SK-N-SH (cell line): Measurements from ENCODE around the gene NOS2. TPM values are rescaled to one million over a fixed set of nuclear protein-coding genes. Genes with fewer than 3 reads are reported as not detected.
"Not testable (repeated sequence)": the region's sequence is repeated elsewhere in the genome, so short reads cannot be mapped to it uniquely, and the experiment has no call there.

ENCODE experiments used
- CTCF ChIA-PET: fragments of 300-600, 350-600 bp; formaldehyde crosslinking; extraction: SDS; loops from one replicate; lab custom pipeline; 2021; lab: Yijun Ruan, JAX
- POLR2A ChIA-PET: fragments of 350-600 bp; sonication (Branson Sonifier 250); formaldehyde crosslinking; extraction: SDS; loops from one replicate; lab custom pipeline; 2020; ENCODE audit warnings: antibody characterized with exemption, inconsistent platforms; lab: Yijun Ruan, JAX
- DNase-seq: peaks from one replicate; pipeline ENCODE4 v3.0.0; 2012
- H2AFZ ChIP-seq: fragments of 200-600 bp; sonication (generic); 2 replicates; pipeline ENCODE4 v1.8.1; 2016; ENCODE audit warnings: antibody characterized with exemption, mild to moderate bottlenecking, low read depth
- H3F3A ChIP-seq: fragments of 200-600 bp; sonication (generic); replicated peaks from 2 replicates; pipeline ENCODE3; 2016; ENCODE audit warnings: antibody characterized with exemption, mild to moderate bottlenecking; ENCODE audit not compliant: insufficient read depth
- H3K27ac ChIP-seq, 2 experiments: fragments of 200-500 bp in 1 of 2; fragments of 200-600 bp in 1 of 2; sonication (Bioruptor generic) in 1 of 2; sonication (generic), shearing (Covaris generic) in 1 of 2; 2 replicates each; pipeline versions ENCODE4 v1.5.1 to v1.6.1; 2014 to 2016; ENCODE audit warnings: low read depth in 2 of 2, inconsistent platforms in 1 of 2, low read length in 1 of 2, mild to moderate bottlenecking in 1 of 2, mixed read lengths in 1 of 2
- H3K27me3 ChIP-seq: fragments of 200-600 bp; sonication (generic), shearing (Covaris generic); 2 replicates; pipeline ENCODE4 v1.6.1; 2016; ENCODE audit warnings: mixed run types; ENCODE audit not compliant: insufficient read depth
- H3K36me3 ChIP-seq, 2 experiments: fragments of 200-500 bp in 1 of 2; fragments of 200-600 bp in 1 of 2; sonication (Bioruptor generic) in 1 of 2; sonication (generic) in 1 of 2; replicated peaks in 1 of 2; 2 replicates each; pipeline versions ENCODE3 to v1.5.1; 2014 to 2016; ENCODE audit warnings: low read length in 1 of 2, mild to moderate bottlenecking in 1 of 2; ENCODE audit not compliant: insufficient read depth in 2 of 2, control insufficient read depth in 1 of 2
- H3K4me1 ChIP-seq, 2 experiments: fragments of 200-500 bp in 1 of 2; fragments of 200-600 bp in 1 of 2; sonication (Bioruptor generic) in 1 of 2; sonication (generic), shearing (Covaris generic) in 1 of 2; 2 replicates each; pipeline versions ENCODE4 v1.5.1 to v1.6.1; 2014 to 2016; ENCODE audit warnings: low read depth in 1 of 2, low read length in 1 of 2, mixed run types in 1 of 2; ENCODE audit not compliant: insufficient read depth in 2 of 2, control insufficient read depth in 1 of 2
- H3K4me2 ChIP-seq: fragments of 200-600 bp; sonication (generic), shearing (Covaris generic); 2 replicates; pipeline ENCODE4 v1.6.1; 2017; ENCODE audit warnings: mixed run types
- H3K4me3 ChIP-seq, 2 experiments: fragments of 200-500 bp in 1 of 2; fragments of 200-600 bp in 1 of 2; sonication (Bioruptor generic) in 1 of 2; sonication (generic), shearing (Covaris generic) in 1 of 2; 2 replicates each; pipeline versions ENCODE4 v1.5.1 to v1.8.1; 2014 to 2016; ENCODE audit warnings: low read depth in 2 of 2, inconsistent platforms in 1 of 2, low read length in 1 of 2, mild to moderate bottlenecking in 1 of 2, mixed read lengths in 1 of 2, moderate library complexity in 1 of 2
- H3K79me2 ChIP-seq: fragments of 200-600 bp; sonication (generic); 2 replicates; pipeline ENCODE4 v1.8.1; 2017; ENCODE audit warnings: mild to moderate bottlenecking; ENCODE audit not compliant: insufficient read depth
- H3K9ac ChIP-seq: fragments of 200-600 bp; sonication (generic); 2 replicates; pipeline ENCODE4 v1.6.1; 2017; ENCODE audit warnings: mixed run types
- H3K9me2 ChIP-seq: fragments of 200-600 bp; sonication (generic); 2 replicates; pipeline ENCODE4 v1.6.1; 2017; ENCODE audit warnings: mixed run types
- H3K9me3 ChIP-seq: fragments of 200-600 bp; sonication (generic); 2 replicates; pipeline ENCODE4 v1.6.1; 2017; ENCODE audit warnings: mixed run types, mild to moderate bottlenecking, moderate library complexity
- H4K20me1 ChIP-seq: fragments of 200-600 bp; sonication (generic); 2 replicates; pipeline ENCODE4 v1.6.1; 2017; ENCODE audit warnings: mild to moderate bottlenecking, mixed run types; ENCODE audit not compliant: insufficient read depth
- WGBS: methylation state at CpG from one replicate; pipeline ENCODE4 v1.1.6; 2017; ENCODE audit warnings: low lambda C conversion rate; 5-methylcytosine and 5-hydroxymethylcytosine counted together
- polyA plus RNA-seq, 3 experiments: library from polyadenylated mRNA; depleted of rRNA; stranded (reverse); fragments of >200 nt; gene quantifications; 2 replicates each; pipeline ENCODE4 v1.2.3, GENCODE V29; 2012

NOS2 gene
- polyA plus RNA-seq, 1 of the 3 experiments (the other 2 are of a cell fraction), result not detected

DNA sequence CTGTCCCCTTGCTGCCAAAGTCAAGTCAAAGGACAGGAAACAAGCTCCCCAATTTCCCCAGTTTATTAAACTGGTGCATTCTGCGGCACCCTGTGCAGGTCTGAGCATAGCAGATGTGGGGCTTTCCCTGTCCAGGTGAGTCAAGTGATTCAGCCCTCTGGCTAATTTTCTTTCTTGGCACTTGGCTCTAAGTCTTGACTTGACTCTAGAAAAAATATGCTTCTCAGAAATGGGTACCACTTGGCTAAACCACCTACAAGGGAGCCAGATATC, 40.0 kb upstream of the NOS2 start:
- H3K79me2 ChIP-seq, H3K4me2 ChIP-seq, CTCF ChIA-PET: not testable (repeated sequence)

GRCh38 chr17:27839571-27840405, 39.5 kb upstream of the NOS2 start:
- H4K20me1 ChIP-seq, CTCF ChIA-PET, H3K9ac ChIP-seq, H3K4me2 ChIP-seq, H3K4me1 ChIP-seq, H3F3A ChIP-seq, H3K9me3 ChIP-seq, H3K4me3 ChIP-seq, H3K27ac ChIP-seq, H3K36me3 ChIP-seq, H2AFZ ChIP-seq, H3K79me2 ChIP-seq, DNase-seq, H3K9me2 ChIP-seq, H3K27me3 ChIP-seq, POLR2A ChIA-PET: not testable (repeated sequence)
- WGBS, result 28% methylated on average over 1 of the region's 4 CpGs

More for the DNA sequence above, 40.0 kb upstream of the NOS2 start:
- H3K4me1 ChIP-seq, H2AFZ ChIP-seq, POLR2A ChIA-PET, DNase-seq, H3K9me2 ChIP-seq, H3K9ac ChIP-seq, H3K27ac ChIP-seq, H3F3A ChIP-seq, H4K20me1 ChIP-seq, H3K27me3 ChIP-seq, H3K9me3 ChIP-seq, H3K4me3 ChIP-seq, H3K36me3 ChIP-seq: not testable (repeated sequence)
- no CpG with 5 or more reads among the region's 1 CpG for WGBS

GRCh38 chr17:27838607-27839006, 38.3 kb upstream of the NOS2 start:
- H3K27me3 ChIP-seq, DNase-seq, H3K4me2 ChIP-seq, H3K36me3 ChIP-seq, H2AFZ ChIP-seq, H3K9me3 ChIP-seq, H3K4me3 ChIP-seq, H3K9me2 ChIP-seq, H3K79me2 ChIP-seq, CTCF ChIA-PET, H4K20me1 ChIP-seq, H3F3A ChIP-seq, H3K4me1 ChIP-seq, POLR2A ChIA-PET, H3K9ac ChIP-seq, H3K27ac ChIP-seq: not testable (repeated sequence)
- 35% methylated on average over 2 of the region's 3 CpGs for WGBS

- H3K27ac ChIP-seq, H3K9me2 ChIP-seq, H4K20me1 ChIP-seq, POLR2A ChIA-PET, H3K4me3 ChIP-seq, H3K9ac ChIP-seq, H2AFZ ChIP-seq, H3K9me3 ChIP-seq, H3K27me3 ChIP-seq, H3K4me1 ChIP-seq, H3K36me3 ChIP-seq, H3K4me2 ChIP-seq, H3K79me2 ChIP-seq, DNase-seq, H3F3A ChIP-seq: not testable (repeated sequence)
- CTCF ChIA-PET, result interaction anchor here (2.1 kb wide), 1 partner anchor 32 kb away, joined by 7 read pairs; no protein-coding TSS in a partner anchor
- 35% methylated on average over 1 of the region's 1 CpG for WGBS
Measured at GRCh38 chr17:27837769-27838168, 37.4 kb upstream of the NOS2 start.
